ENCODE results near the gene TFRC. TPM values are rescaled to one million over a fixed set of nuclear protein-coding genes. Genes with fewer than 3 reads are reported as not detected.
"Not testable (repeated sequence)": the region's sequence is repeated elsewhere in the genome, so short reads cannot be mapped to it uniquely, and the experiment has no call there.

The TFRC gene
- total RNA-seq, 1 experiment from 2014 or later = 604 TPM

- no peaks in the 10 kb centered on the region for H3K36me3 ChIP-seq (ENCODE audit: control insufficient read depth, insufficient read depth, low read length)
- H3K27me3 ChIP-seq (ENCODE audit: control insufficient read depth, insufficient read depth, low read length) = peaks cover 5% of the 10 kb centered on the region; the same call in 1 of the 2 replicates
- H3K4me1 ChIP-seq (ENCODE audit: control insufficient read depth, insufficient read depth, low read length) = no peaks in the 10 kb centered on the region
- no peak overlapping the region for H3K4me3 ChIP-seq (ENCODE audit: low read depth in 2 of 2, low read length in 2 of 2)
- no peak overlapping the region for H3K27ac ChIP-seq (ENCODE audit: low read length)
- no peaks in the 10 kb centered on the region for H3K9me3 ChIP-seq (ENCODE audit: control insufficient read depth, insufficient read depth, low read depth, low read length)
- in situ Hi-C loops (cut with HindIII; ENCODE audit: low pct_unique_long_range_greater_than_20kb, low sequenced_read_pairs) = no loop called here
- intact Hi-C loops (cut with micrococcal nuclease; ENCODE audit: unreplicated experiment) = no loop called here
- no peak for TF ChIP-seq POLR2AphosphoS5 (IDR thresholded peaks at IDR 0.05; ENCODE audit: low read depth, low read length)
- TF ChIP-seq SIN3A (IDR thresholded peaks at IDR 0.05; ENCODE audit: borderline replicate concordance, insufficient read depth, low read depth, low read length) = no peak
- no peak for TF ChIP-seq TCF7L2 (IDR thresholded peaks at IDR 0.05; ENCODE audit: low read depth, low read length)
- no peak for TF ChIP-seq CTCF (IDR thresholded peaks at IDR 0.05)
- no peak for TF ChIP-seq REST (IDR thresholded peaks at IDR 0.05; ENCODE audit: insufficient read depth in 1 of 2, low read depth in 2 of 2, low read length in 1 of 2)
- BruUV-seq (replicated peaks) = no TSS peak
- CTCF ChIA-PET = interaction anchor here (0.6 kb wide), 1 partner anchor 191 kb away, joined by 4 read pairs; no protein-coding TSS in a partner anchor
- POLR2A ChIA-PET = interaction anchor here (0.6 kb wide), 1 partner anchor 193 kb away, joined by 8 read pairs; no protein-coding TSS in a partner anchor
- DNase-seq (ENCODE audit: low read depth, low spot score) (no peak), ATAC-seq (no peak)
These were observed 78.3 kb downstream of the TFRC start for GRCh38 chr3:196003611-196004010.

- POLR2A ChIA-PET; DNase-seq (ENCODE audit: low read depth, low spot score); BruUV-seq (replicated peaks); H3K27me3 ChIP-seq (ENCODE audit: control insufficient read depth, insufficient read depth, low read length); CTCF ChIA-PET; H3K27ac ChIP-seq (ENCODE audit: low read length); H3K4me3 ChIP-seq (ENCODE audit: low read depth in 2 of 2, low read length in 2 of 2); H3K9me3 ChIP-seq (ENCODE audit: control insufficient read depth, insufficient read depth, low read depth, low read length); intact Hi-C loops (cut with micrococcal nuclease; ENCODE audit: unreplicated experiment); in situ Hi-C loops (cut with HindIII; ENCODE audit: low pct_unique_long_range_greater_than_20kb, low sequenced_read_pairs); ATAC-seq; H3K36me3 ChIP-seq (ENCODE audit: control insufficient read depth, insufficient read depth, low read length); H3K4me1 ChIP-seq (ENCODE audit: control insufficient read depth, insufficient read depth, low read length): not testable (repeated sequence)
These were observed 79.2 kb downstream of the TFRC start for GRCh38 chr3:196002721-196003120.

GRCh38 chr3:196001240-196001639 is 80.7 kb downstream of the TFRC start:
- CTCF ChIA-PET = not testable (repeated sequence)

GRCh38 chr3:196000360-196000950 is 81.4 kb downstream of the TFRC start:
- BruUV-seq (replicated peaks); H3K27ac ChIP-seq (ENCODE audit: low read length); H3K9me3 ChIP-seq (ENCODE audit: control insufficient read depth, insufficient read depth, low read depth, low read length); H3K4me1 ChIP-seq (ENCODE audit: control insufficient read depth, insufficient read depth, low read length); in situ Hi-C loops (cut with HindIII; ENCODE audit: low pct_unique_long_range_greater_than_20kb, low sequenced_read_pairs); DNase-seq (ENCODE audit: low read depth, low spot score); intact Hi-C loops (cut with micrococcal nuclease; ENCODE audit: unreplicated experiment); H3K4me3 ChIP-seq (ENCODE audit: low read depth in 2 of 2, low read length in 2 of 2); ATAC-seq; H3K27me3 ChIP-seq (ENCODE audit: control insufficient read depth, insufficient read depth, low read length); H3K36me3 ChIP-seq (ENCODE audit: control insufficient read depth, insufficient read depth, low read length): not testable (repeated sequence)
- CTCF ChIA-PET = interaction anchor here (0.6 kb wide), 1 partner anchor 60 kb away, joined by 3 read pairs; no protein-coding TSS in a partner anchor
- POLR2A ChIA-PET = interaction anchor here (0.6 kb wide), 1 partner anchor 568 kb away, joined by 3 read pairs; the partner anchor contains the start of genes FBXO45 and WDR53

More at GRCh38 chr3:196001240-196001639, 80.7 kb downstream of the TFRC start:
- H3K36me3 ChIP-seq (ENCODE audit: control insufficient read depth, insufficient read depth, low read length); H3K4me3 ChIP-seq (ENCODE audit: low read depth in 2 of 2, low read length in 2 of 2); in situ Hi-C loops (cut with HindIII; ENCODE audit: low pct_unique_long_range_greater_than_20kb, low sequenced_read_pairs); H3K27ac ChIP-seq (ENCODE audit: low read length); intact Hi-C loops (cut with micrococcal nuclease; ENCODE audit: unreplicated experiment); DNase-seq (ENCODE audit: low read depth, low spot score); POLR2A ChIA-PET; ATAC-seq; BruUV-seq (replicated peaks); H3K9me3 ChIP-seq (ENCODE audit: control insufficient read depth, insufficient read depth, low read depth, low read length); H3K4me1 ChIP-seq (ENCODE audit: control insufficient read depth, insufficient read depth, low read length); H3K27me3 ChIP-seq (ENCODE audit: control insufficient read depth, insufficient read depth, low read length): not testable (repeated sequence)

All from Panc1 (cell line).